ENCODE results near the gene GSTO2.
A peak's percentile ranks its signal among the peaks of the same experiment; 100 is the strongest.

The GSTO2 gene

DNA sequence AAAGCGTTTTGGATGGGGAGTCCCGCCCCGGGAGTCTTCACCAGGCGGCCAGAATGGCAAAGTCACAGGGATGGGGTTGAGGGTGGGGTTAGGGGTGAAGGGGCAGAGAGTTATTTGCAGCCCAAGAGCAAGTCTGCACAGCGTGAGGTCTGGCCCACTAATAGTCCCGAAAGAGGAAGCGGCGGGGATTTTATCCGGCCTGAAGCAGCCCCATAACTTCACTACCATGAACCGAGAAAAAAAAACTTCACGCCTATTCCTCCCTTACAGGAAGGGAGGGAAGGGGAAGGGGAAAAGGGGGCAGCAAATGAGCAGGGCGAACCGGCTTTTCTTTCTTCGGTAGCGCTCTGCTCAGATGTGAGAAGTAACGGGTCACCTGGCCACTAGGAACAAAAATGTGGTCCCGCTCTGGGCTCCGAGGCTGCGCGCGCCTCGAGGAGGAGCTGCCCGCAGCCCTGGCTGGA, 68.6 kb downstream of the GSTO2 start:
- TF ChIP-seq, protein P1, sequence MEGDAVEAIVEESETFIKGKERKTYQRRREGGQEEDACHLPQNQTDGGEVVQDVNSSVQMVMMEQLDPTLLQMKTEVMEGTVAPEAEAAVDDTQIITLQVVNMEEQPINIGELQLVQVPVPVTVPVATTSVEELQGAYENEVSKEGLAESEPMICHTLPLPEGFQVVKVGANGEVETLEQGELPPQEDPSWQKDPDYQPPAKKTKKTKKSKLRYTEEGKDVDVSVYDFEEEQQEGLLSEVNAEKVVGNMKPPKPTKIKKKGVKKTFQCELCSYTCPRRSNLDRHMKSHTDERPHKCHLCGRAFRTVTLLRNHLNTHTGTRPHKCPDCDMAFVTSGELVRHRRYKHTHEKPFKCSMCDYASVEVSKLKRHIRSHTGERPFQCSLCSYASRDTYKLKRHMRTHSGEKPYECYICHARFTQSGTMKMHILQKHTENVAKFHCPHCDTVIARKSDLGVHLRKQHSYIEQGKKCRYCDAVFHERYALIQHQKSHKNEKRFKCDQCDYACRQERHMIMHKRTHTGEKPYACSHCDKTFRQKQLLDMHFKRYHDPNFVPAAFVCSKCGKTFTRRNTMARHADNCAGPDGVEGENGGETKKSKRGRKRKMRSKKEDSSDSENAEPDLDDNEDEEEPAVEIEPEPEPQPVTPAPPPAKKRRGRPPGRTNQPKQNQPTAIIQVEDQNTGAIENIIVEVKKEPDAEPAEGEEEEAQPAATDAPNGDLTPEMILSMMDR (IDR thresholded peaks at IDR 0.05), result no peak
- H3K27me3 ChIP-seq (ENCODE audit: control insufficient read depth, insufficient read depth, low read length), result no peaks in the 10 kb centered on the region
- peaks cover 20% of the 10 kb centered on the region for H3K79me2 ChIP-seq
- H3K9me3 ChIP-seq (ENCODE audit: control insufficient read depth, low read length), result no peaks in the 10 kb centered on the region
- peak overlapping the region; percentile 93 for H3K27ac ChIP-seq
- peak overlapping the region; percentile 39 for H3K9ac ChIP-seq
- peak overlapping the region; percentile 86 for H3K4me2 ChIP-seq (ENCODE audit: low read length)
- no peaks in the 10 kb centered on the region for H3K4me1 ChIP-seq
- H3K36me3 ChIP-seq (ENCODE audit: control insufficient read depth, insufficient read depth, low read length), result no peaks in the 10 kb centered on the region
- peak overlapping the region; percentile 98 for H2AFZ ChIP-seq
- peak overlapping the region; percentile 96 for H3K4me3 ChIP-seq (ENCODE audit: low read depth, low read length)

DNA sequence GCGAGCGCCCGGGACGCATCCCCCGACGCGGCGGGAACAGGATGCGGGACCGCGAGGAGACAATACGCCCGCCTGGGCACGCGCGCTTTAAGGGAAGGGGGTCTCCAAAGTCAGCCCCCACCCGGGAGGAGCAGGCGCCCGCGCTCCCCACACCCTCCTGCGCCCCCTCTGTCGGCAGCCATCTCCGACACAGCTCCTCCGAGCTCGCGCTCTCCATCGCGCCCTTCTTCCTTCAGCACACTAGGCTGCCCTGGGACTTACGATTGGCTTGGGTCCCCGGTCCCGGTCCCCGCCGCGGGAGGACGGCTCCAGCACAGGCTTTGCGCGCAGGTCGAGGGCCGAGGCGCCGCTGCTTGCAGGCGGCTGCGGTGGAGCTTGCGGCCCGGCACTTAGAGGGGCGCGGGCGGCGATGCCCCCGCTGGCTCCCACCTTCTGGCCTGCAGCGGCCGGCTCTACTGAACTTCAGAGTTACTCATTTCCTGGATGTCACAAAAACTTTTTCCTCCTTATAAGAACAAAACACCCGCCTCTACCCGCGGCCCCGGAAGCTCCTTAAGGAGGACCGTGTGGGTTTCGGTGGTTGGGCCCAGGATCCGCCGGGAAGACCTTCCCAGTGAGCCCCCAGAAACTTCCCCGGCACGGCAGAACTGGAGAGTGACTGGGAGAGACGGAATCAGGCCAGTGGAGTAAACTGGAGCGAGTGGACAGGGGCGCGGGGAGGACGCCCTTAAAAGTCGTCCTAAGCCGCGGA, 69.2 kb downstream of the GSTO2 start, which contains the start of gene ITPRIP:
TSS of gene ITPRIP (minus strand) at position 481 of the 751 bp plus-strand sequence. CDS start 22,414 bp downstream, outside the sequence.
- no peaks in the 10 kb centered on the region for H3K9me3 ChIP-seq (ENCODE audit: control insufficient read depth, low read length)
- H3K4me1 ChIP-seq, result peaks cover 4% of the 10 kb centered on the region
- no peaks in the 10 kb centered on the region for H3K27me3 ChIP-seq (ENCODE audit: control insufficient read depth, insufficient read depth, low read length)
- peak within 1 kb of the TSS; percentile 98 for H2AFZ ChIP-seq
- TF ChIP-seq, protein P1 (IDR thresholded peaks at IDR 0.05), result peak; percentile 14
- H3K27ac ChIP-seq, result peak within 1 kb of the TSS; percentile 93
- no peaks in the 10 kb centered on the region for H3K36me3 ChIP-seq (ENCODE audit: control insufficient read depth, insufficient read depth, low read length)
- H3K4me3 ChIP-seq (ENCODE audit: low read depth, low read length), result peak within 1 kb of the TSS; percentile 96
- H3K9ac ChIP-seq, result peak within 1 kb of the TSS; percentile 39
- H3K79me2 ChIP-seq, result peaks cover 17% of the 10 kb centered on the region
- peak within 1 kb of the TSS; percentile 86 for H3K4me2 ChIP-seq (ENCODE audit: low read length)

DNA sequence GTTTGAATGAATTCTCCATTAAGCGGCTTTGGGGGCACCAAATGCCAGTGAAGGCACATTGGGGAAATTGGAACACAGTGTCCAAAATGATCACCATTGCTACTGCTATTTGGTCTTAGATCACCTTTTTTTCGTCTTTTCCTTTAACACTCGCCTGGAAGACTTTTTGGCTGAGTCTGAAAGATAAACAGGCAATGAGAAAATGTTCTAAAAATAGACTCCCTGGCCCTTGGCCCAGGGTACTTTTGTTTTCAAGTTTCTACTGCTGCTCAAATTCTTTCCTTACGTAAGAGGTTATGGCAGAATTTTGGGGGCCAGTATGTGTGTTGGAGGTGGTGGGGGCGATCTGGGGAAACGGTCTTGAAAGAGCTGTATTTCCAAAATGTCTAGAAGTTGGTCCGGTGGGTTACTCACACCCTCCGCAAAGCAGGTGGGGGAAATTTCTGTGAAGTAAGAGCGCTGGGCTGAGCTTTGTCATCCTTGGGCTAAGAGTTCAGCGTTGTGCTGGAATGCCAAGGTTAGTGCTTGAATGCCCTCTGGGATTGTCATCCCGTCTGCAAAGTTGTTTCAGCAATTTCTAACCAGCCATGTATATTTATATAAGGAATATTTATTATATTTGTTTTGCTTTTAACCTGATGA, 70.6 kb downstream of the GSTO2 start:
- H3K4me3 ChIP-seq (ENCODE audit: low read depth, low read length), result peak overlapping the region; percentile 96
- no peaks in the 10 kb centered on the region for H3K36me3 ChIP-seq (ENCODE audit: control insufficient read depth, insufficient read depth, low read length)
- H3K27ac ChIP-seq, result peak overlapping the region; percentile 93
- peaks cover 10% of the 10 kb centered on the region for H3K79me2 ChIP-seq
- no peaks in the 10 kb centered on the region for H3K9me3 ChIP-seq (ENCODE audit: control insufficient read depth, low read length)
- TF ChIP-seq, protein P1 (IDR thresholded peaks at IDR 0.05), result no peak
- H3K9ac ChIP-seq, result no peak overlapping the region
- peak overlapping the region; percentile 86 for H3K4me2 ChIP-seq (ENCODE audit: low read length)
- H3K27me3 ChIP-seq (ENCODE audit: control insufficient read depth, insufficient read depth, low read length), result no peaks in the 10 kb centered on the region
- peaks cover 4% of the 10 kb centered on the region for H3K4me1 ChIP-seq
- H2AFZ ChIP-seq, result peak overlapping the region; percentile 98

DNA sequence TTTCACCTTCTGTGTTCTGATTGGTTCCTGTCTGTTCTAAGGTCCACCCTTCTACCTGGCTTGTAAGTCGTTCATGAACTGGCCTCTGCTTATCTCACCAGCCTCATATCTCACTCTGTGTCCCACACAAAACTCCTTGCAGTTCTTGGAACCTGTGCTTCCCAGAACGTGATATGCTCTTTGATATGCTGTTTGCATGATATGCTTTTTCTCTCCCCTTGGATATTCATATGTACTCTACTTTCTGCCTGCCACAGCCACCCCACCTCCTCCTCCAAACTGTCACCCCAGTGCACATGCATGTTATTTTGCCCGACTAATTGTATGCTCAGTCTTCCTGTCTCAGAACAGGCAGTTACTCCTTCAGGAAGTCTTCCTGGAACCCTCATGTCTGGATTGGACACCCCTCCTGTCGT, 71.1 kb downstream of the GSTO2 start:
- no peaks in the 10 kb centered on the region for H3K9me3 ChIP-seq (ENCODE audit: control insufficient read depth, low read length)
- H3K36me3 ChIP-seq (ENCODE audit: control insufficient read depth, insufficient read depth, low read length), result no peaks in the 10 kb centered on the region
- peaks cover 4% of the 10 kb centered on the region for H3K4me1 ChIP-seq
- peak overlapping the region; percentile 98 for H2AFZ ChIP-seq
- peak overlapping the region; percentile 86 for H3K4me2 ChIP-seq (ENCODE audit: low read length)
- H3K27ac ChIP-seq, result peak overlapping the region; percentile 93
- peak overlapping the region; percentile 96 for H3K4me3 ChIP-seq (ENCODE audit: low read depth, low read length)
- H3K27me3 ChIP-seq (ENCODE audit: control insufficient read depth, insufficient read depth, low read length), result no peaks in the 10 kb centered on the region
- H3K9ac ChIP-seq, result no peak overlapping the region
- H3K79me2 ChIP-seq, result peaks cover 8% of the 10 kb centered on the region
- TF ChIP-seq, protein P1 (IDR thresholded peaks at IDR 0.05), result no peak
